GM21423 (cell line): ENCODE data around the gene TMEM18.
"Not testable (repeated sequence)": the region's sequence is repeated elsewhere in the genome, so short reads cannot be mapped to it uniquely, and the experiment has no call there.

Source experiments
- ATAC-seq: cut with Tn5 transposase; IDR thresholded peaks from one replicate; pipeline ENCODE4 v1.9.1; 2021; ENCODE audit warnings: mild to moderate bottlenecking, moderate library complexity; ENCODE audit not compliant: unreplicated experiment

The TMEM18 gene

DNA sequence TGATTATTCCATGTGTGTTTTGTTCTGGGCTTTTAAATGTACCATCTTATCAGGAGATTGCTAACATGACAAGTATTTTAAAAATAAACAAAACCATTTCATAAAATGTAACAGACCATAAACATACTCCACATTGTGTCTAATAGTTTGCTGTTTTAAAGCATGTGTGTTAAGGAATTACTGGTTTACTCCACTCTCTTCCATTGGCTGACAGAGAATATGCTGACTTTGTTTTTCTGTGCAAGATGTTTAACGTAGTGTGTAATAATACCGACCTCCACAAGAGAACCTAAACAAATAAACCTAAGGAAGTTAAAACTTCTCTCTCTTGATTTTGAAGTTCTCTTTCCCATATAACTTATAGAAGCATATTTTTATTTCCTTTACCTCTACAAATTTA is 17.0 kb upstream of the TMEM18 start:
- no peak for ATAC-seq

DNA sequence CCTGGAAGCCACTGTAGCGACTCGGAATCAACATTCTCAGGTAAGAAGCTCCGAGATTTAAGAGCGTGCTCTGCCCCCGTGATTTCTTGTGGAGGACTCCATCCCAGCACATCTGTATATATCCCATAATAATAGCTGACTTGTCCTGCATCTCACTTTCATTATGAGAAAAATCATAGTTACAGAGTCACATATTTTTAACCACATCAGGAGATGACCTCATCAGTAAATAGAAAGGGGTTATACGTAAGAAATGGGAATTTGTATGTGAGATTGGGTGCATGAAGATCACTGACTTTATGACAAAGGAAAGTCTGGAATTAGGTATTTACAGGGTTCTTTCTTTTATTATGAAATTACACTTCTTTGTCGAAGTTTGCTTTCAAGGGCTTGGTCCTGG is 16.4 kb upstream of the TMEM18 start:
- ATAC-seq: no peak

DNA sequence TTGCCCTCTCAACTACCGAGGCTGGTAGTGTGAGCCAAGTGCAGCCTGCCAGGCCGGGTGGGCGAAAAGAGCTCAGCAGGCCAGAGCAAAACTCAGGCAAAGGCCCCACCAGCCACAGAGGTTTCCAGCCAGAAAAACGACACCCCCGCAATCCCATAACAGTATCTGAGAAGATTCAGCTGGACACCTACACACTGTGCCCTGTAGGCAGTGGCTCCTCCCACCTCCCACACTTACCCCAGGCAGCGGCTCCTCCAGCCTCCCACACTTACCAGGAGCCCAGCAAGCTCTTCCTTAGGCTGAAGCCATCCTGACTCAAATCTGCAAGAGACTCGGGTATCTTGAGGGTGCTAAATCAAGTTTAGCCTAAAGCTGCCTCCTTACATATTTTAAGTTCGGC is 15.6 kb upstream of the TMEM18 start:
- ATAC-seq: no peak

DNA sequence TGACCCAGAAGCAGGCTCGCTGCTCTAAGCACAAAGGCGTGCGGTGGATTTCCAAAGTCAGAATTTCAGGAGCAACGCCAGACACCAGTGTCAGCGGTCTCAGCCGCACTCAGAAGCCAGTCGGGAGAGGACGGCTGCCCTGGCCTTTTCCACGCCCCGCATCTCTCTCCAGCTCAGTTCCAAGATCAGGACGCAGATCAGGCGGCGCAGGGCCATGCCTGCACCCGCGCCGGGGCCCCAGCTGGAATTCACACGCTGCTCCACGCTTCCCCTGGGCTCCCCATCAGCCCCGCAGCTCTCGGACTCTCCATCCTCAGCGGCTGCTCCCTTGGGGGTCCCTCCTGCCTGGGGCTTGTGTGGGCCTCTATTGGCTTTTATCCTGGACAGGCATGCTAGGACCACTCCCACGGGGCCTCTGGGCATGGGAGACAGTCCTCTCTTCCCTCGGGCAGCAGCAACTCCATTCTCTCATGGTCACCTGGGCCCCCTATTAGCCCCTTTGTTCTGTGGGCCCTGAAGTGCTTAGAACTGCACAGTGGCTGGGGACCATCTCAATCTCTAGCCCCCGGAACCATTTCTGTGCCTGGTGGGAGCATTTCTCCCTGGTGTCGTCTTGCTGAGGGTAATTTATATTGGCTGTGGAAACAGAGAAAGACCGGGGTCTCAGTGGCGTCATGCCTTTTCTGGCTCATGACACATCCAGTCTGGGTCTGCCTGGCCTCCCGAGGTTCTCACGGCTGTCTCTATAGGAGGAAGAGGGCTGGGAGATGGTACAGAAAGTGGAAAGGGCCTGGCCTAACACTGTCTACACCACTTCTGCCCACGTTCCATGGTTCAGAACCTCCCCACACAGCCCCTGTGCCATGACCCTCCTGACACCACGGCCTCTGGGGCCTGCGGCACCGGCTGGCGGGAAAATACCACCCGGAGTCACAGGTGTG is 14.9 kb upstream of the TMEM18 start:
- ATAC-seq: no peak

DNA sequence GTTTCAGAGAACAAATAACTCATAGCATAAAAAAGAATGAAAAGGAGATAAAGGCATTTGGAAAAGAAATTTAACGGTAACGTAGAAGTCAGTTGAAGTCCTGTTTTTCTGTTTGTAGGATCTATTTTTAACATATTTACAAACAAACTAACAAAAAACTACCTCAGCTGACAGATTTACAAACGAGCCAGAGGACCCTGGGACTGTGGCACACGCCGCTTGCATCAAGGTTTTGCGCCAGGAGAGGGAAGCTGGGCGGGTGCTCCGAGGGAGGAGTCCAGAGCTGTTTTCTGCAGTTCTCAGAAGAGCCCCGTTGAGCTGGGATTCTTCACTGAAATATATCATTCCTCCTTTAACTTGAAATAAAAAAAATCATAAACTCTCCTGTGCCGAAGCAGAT is 13.6 kb upstream of the TMEM18 start:
- ATAC-seq: no peak

DNA sequence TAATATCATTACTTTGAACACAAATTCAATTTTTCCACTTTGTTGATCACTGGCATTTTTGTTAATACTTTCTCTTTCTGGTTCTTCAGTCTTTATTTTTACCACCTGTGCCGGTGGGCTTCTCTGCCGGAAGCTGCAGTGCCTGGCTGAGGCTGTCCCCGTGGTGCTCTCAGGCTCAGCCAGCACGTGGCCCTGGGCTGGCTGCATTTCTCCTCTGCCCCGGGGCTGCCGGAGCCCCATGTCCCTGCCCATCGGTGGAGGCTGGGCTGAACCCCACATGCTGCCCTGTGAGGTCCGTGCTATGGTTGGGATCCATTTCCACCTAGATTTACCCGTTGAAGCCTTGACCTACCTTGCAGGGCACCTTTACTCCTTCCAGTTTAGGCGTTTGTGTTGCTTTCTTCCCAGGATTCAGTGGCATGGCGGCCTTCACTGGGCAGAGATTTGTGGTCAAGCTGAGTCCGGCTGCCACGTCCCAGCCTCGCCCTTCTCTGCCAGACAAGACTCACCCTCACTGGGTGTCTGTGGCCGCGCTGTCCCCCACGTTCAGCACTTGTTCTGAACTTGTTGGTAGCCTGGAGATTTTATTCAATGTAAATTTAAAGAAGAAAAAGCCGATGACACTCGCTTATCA is 12.8 kb upstream of the TMEM18 start:
- no peak for ATAC-seq

DNA sequence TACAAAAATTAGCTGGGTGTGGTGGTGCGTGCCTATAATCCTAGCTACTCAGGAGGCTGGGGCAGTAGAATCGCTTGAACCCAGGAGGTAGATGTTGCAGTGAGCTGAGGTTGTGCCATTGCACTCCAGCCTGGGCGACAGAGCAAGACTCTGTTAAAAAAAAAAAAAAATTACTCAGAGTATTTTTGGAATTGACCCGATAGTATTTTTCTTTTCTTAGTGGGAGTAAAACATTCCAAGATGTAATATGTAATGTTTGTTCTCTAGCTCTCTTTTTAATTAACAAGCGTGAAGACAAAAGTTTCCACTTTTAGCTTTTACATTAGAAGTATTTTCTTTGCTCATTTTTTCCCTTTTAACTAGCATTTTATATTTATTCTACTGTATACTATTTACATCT is 12.0 kb upstream of the TMEM18 start:
- ATAC-seq: no peak

DNA sequence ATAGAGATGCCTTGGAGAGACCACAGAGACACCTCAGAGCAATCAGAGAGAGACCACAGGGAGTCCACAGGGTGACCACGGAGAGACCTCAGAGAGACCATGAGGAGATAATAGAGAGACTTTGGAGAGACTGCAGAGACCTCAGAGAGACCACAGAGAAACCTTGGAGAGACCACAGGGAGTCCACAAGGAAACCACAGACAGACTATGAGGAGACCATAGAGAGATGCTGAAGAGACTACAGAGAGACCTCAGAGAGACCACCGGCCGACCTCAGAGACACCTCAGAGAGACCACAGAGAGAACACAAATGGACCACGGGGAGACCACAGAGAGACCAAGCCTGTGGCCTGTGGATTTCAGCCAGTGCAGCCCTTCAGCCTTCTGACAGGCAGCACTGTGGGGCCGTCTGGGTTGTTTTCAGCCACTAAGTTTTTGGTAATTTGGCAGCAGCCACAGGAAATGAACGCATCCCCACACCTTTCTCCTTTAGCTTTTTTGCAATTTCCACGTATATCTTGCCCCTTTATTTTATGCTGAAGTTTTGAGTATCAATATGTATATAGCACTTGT is 11.4 kb upstream of the TMEM18 start:
- no peak for ATAC-seq

DNA sequence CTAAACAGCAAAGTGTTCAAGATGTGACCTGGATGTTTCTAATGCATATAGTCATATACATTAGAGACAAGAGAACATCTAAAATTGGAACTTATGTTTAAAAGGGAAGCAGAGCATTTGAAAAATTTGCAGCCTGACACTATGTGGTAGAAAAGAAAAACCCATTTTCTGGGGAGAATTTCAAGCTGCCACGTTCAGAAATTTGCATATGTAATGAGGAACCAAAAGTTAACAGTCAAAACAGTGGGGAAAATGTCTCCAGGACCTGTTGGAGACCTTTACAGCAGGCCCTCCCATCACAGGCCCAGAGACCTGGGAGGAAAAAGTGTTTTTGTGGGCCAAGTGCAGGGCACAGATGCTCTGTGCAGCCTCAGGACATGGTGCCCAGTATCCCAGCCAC is 8.2 kb upstream of the TMEM18 start:
- no peak for ATAC-seq

DNA sequence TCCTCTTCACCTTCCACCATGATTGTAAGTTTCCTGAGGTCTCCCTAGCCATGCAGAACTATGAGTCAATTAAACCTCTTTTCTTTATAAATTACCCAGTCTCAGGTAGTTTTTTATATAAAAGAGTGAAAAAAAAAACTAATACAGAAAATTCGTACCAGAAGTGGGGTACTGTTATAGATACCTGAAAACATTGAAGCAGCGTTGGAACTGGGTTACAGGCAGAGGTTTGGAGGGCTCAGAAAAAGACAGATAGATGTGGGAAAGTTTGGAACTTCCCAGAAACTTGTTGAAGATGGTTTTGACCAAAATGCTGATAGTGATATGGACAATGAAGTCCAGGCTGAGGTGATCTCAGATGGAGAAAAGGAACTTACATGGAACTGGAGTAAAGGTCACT is 7.7 kb upstream of the TMEM18 start:
- not testable (repeated sequence) for ATAC-seq

DNA sequence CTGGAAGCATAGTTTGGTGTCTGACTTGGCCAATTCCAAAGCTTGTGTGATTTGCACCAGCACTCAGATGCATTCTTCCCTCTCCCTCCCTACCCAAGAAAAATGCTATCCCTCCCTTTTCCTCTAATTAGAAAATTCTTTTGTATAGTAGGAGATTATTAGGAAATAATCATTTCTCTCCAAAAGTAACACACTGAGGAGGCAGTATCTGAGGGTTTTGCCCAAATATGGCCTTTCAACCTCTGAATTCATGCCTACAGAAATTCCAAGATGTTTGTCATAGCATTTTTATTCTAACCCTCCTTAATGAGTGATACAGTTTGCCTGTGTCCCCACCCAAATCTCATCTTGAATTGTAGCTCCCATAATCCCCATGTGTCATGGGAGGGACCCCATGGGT is 5.0 kb upstream of the TMEM18 start:
- ATAC-seq: no peak

DNA sequence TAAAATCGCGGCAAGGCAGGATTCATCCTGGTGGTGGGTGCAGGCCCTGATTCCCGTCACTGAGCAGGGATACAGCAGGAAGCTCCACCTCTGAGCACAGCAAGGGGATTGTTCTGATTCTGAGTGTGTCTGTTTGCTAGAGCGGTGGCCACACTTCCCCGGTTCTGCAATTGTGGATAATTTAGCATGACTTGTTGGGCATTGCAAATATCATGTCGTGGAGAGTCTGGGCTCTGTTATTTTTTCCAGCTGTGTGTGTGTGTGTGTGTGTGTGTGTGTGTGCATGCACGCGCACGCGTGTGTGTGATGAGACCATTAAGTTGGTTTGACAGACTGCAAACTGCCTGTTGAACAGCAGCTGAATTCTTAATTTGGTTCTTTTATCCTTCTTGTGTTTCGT is 4.1 kb upstream of the TMEM18 start:
- ATAC-seq: no peak

DNA sequence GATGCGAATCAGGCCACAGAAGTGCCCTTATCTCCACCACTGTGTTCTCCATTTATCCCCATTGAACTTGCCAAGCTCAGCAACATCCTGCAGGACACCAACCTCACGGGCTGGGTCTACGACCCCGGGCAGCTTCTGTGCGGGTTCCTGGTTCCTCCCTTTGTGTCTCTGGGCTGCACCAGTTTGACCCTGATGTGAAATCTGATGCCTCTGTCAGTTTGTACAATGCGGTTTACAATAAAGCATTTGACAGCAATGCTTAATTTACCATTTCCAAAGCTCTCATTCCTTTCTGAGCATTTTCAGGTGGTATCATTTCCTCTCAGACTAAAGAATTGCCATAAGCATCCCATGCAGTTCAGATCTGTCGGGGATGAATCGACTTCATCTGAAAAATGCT is 3.3 kb upstream of the TMEM18 start:
- no peak for ATAC-seq

DNA sequence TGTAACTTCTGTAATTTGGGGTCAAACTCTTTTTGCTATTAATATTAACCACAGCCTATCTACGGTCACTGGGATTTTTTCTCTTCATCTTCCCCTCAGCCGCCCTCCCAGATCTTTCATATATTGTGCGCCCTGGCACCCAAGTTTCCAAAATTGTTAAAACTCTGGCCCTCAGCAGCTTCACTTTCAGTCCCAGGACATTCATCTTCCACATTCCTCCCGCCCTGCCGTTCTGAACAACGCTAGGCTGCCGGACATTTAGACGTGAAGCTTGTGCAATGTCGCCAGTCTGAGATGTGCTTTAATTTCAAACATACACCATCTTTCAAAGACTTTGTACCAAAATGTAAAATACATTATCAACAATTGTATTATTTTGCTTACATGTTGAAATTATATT is 1.8 kb upstream of the TMEM18 start:
- ATAC-seq: no peak

DNA sequence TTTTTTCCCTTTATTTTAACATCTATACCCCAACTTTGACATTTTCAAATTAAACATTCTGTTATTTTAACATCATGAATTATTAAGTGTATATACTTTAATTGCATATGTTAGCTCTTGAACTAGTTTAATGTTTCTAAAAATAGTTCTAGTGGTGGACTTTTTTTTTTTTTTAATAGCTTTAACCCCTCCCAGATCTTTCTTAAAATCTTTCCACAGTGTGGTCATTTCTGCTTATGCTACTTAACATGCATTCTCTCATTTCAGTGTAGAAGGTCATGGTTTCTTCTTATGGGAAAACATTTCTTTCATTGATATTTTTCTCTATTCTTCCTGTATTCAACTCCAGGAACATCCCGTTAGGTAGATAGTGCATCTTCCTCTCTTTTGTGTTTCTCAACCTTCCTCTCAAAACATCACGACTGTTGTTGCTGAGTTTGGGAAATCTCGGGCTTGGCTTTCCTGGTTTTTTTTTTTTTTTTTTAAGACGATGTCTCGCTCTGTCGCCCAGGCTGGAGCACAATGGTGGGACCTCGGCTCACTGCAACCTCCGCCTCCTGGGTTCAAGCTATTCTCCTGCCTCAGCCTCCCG is 849 bp upstream of the TMEM18 start:
- ATAC-seq: no peak

DNA sequence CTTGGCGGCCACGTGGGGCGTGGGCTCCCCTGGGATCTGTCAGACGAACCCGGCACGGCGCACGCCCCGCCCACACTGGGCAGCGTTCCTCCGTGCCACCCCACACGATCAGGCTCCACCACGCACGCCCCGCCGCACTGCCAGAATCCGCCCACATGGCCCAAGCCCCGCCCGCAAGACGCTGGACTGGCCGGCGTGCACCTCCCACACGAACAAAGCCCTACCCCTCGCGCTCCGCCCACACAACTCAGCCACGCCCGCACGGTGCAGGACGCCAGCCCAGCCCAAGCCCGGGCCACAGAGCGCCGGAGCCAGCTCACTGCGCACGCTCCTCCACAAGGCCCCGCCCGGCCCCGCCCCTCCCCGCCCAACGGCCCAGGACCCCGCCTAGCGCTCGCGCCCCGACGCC is 555 bp downstream of the TMEM18 start:
- peak; percentile 85 for ATAC-seq

DNA sequence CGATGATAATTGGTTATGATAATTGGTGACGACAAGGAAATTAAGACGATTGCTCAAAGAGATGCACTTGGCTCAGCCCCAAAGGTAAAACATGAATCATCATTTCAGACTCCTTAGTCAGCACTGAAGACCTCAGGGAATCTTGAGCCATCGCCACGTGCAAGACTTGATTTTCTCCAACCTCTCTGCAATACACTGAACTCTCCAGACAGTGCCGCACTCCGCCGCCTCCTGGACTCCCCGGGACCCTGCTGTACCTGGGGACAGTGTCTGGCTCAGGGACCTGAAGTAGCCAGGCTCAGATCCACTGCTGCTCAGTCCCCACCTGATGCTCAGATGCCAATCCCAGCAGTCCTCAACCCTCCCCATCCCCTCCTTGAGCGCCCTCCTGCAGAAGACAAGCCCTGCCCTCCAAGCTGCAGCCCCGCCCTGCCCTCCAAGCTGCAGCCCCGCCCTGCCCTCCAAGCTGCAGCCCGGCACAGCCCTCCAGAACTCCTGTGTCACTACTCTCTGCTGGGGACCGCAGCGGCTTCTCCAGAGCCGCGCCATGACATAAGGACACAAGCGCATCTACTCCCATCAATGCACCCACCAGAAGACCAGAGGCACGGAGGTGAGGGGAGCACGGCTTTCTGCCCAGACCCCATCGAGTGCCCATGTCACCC is 1.1 kb downstream of the TMEM18 start:
- peak; percentile 22 for ATAC-seq

DNA sequence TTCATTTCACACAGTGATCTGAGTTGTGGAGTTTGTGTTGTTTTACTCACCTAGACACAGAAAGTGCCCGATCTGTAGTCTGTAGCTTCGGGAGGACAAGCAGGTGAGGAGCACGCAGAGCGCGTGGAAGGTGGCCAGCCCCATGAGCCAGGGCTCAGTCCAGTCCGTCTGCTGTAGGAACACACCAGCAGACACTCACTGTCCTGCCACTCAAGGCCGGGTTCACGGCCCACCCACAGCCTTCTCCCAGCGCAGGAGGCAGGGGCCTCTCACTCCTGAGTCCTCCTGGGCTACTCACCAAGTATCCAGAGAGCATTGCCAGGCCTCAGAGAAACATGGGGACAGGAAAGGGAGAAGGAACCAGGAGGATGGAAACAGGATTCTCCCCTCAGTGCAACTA is 1.7 kb downstream of the TMEM18 start:
- ATAC-seq: no peak

DNA sequence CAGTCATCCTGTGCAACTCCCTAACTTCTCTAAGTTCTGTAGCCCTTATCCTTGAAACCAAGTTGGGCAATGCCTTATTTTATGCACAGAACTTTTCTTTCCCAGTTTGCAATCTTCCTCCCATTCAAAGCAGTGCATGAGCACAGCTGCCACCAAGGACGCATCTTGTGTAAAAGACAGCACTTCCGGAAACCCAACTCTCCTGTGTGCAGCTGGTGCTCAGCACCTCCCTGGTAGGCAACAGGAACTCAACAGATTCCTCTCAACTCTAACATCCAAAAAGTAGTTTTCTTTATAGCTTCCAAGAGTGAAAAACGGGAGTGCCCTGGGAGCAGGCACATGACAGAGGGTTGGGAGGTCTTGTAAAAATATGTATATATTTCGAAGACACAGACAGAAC is 2.2 kb downstream of the TMEM18 start:
- ATAC-seq: no peak

DNA sequence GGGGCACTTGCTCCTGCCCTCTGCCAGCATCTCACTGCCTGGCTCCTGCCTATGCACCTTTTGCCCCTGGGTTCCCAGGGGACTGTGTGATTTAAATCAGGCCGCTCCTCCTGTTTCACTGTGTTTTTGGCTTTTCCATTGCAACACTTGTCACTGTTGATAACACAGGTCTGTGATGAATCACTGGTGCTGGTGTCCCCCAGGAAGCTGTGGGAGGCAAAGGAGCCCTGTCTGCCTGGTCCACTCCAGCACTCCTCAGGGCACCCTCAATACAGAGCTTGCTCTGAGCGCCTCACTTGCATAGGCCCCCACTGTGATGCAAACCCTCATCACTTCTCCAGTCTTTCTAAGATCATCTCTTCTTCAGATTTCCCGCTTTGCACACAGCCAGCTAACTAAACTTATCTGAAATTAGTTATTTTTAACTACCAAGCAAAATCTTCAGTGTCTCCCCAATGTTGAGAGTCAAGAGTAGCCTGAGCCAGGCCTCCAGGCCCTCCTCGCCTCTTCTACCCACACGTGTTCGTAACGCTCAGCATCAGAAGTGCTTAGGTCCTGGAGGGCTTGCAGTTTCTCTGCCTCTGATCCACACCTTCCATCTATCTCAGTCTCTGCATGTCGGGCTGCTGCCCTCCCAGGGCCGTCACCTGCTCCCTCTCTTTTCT is 2.8 kb downstream of the TMEM18 start:
- no peak for ATAC-seq
